Upper lobe of left lung (tissue), 6 donors: ENCODE measurements around the gene CNTNAP2. TPM values are rescaled to one million over a fixed set of nuclear protein-coding genes. Genes with fewer than 3 reads are reported as not detected.

Experiments used
- ATAC-seq, 2 donors: fragments of 200-7000 bp; cut with Tn5 transposase; one replicate each; pipeline ENCODE4 v1.9.1; 2022; ENCODE audit warnings: mild to moderate bottlenecking in 2 of 2, moderate library complexity in 2 of 2; ENCODE audit not compliant: low FRiP score in 2 of 2
- DNase-seq, 2 donors: peaks; one replicate each; pipeline ENCODE4 v3.0.0-alpha.2; 2019 to 2020
- H3K27ac ChIP-seq, 4 donors: fragments of 200-600 bp; sonication (generic); one replicate each; pipeline ENCODE4 v1.5.1; 2016 to 2019
- H3K27me3 ChIP-seq, 4 donors: fragments of 200-600 bp; sonication (generic); one replicate each; pipeline ENCODE4 v1.5.1; 2017 to 2019
- H3K36me3 ChIP-seq, 4 donors: fragments of 200-600 bp; sonication (generic); one replicate each; pipeline ENCODE4 v1.5.1; 2016 to 2019
- H3K4me1 ChIP-seq, 4 donors: fragments of 200-600 bp; sonication (generic); one replicate each; pipeline ENCODE4 v1.5.1; 2018 to 2019
- H3K4me3 ChIP-seq, 4 donors: fragments of 200-600 bp; sonication (generic); one replicate each; pipeline ENCODE4 v1.5.1; 2017 to 2019; ENCODE audit warnings: mild to moderate bottlenecking in 2 of 4, moderate library complexity in 1 of 4
- H3K9me3 ChIP-seq, 4 donors: fragments of 200-600 bp; sonication (generic); one replicate each; pipeline ENCODE4 v1.5.1; 2018 to 2019
- EP300 ChIP-seq, 4 donors: sonication (generic); formaldehyde crosslinking; IDR thresholded peaks; one replicate each; pipeline ENCODE4 v1.5.1; 2017; ENCODE audit warnings: antibody characterized with exemption in 4 of 4, control low read depth in 2 of 4
- POLR2A ChIP-seq, 4 donors: fragments of 450-650 bp; IDR thresholded peaks; one replicate each; pipeline ENCODE4 v1.5.1; 2016 to 2017; ENCODE audit warnings: antibody characterized with exemption in 4 of 4, mild to moderate bottlenecking in 2 of 4
- POLR2AphosphoS5 ChIP-seq, 2 donors: sonication (generic); formaldehyde crosslinking; IDR thresholded peaks; one replicate each; pipeline ENCODE4 v1.5.1; 2017; ENCODE audit warnings: antibody characterized with exemption in 2 of 2
- WGBS, 2 donors: methylation state at CpG; one replicate each; pipeline ENCODE4 v1.1.5; 2017 to 2018; 5-methylcytosine and 5-hydroxymethylcytosine counted together
- total RNA-seq, 6 donors: library from RNA; depleted of rRNA in 4 of 6; stranded (reverse); fragments of >200 nt in 4 of 6; gene quantifications; one replicate each; pipeline versions ENCODE4 v1.1.0 to v1.2.1, GENCODE V29; 2016 to 2021
- TF ChIP-seq, protein P1 (sequence below), 6 experiments: fragments of 450-650 bp in 4 of 6; fragments of 200-600 bp in 2 of 6; sonication (generic) in 2 of 6; IDR thresholded peaks; one replicate each; pipeline ENCODE4 v1.5.1; 2016 to 2019; ENCODE audit warnings: antibody characterized with exemption in 6 of 6
- donor health status: DM: no; HTN: no; CAD: no; lungs with moderate emphysema.
- donor health status: DM: no; HTN: yes; CAD: no; lungs with severe emphysema.

CNTNAP2 gene
- total RNA-seq, 6 donors from 2014 or later: 0.06 to 1.0 (median 0.37) TPM

DNA sequence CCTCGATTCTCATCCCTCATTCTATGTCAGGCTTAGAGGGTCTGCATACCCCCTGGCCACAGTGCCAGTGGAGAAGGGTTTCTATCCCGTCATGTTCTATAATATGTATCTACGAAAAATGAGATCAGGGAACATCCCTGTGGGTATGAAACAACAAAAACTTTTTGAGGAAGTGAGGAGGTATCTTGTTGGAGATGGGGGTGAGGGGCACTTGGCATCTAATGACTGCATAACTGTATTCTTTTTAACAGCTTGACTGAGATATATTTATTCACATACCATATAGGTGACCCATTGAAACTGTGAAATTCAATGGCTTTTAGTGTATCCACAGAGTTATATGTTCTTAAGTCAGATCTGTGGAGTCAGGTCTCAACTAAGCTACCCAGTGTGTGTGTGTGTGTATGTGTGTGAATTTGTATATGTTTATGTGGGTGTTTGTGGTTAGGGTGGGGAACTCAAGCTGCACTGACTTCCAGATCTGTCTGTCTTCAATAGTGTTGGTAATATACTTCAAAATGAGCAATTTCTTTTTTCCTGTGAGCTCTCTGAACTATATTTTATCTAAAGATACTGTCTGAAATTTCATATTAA is 528.9 kb downstream of the CNTNAP2 start:
- H3K36me3 ChIP-seq: no peaks in the 10 kb centered on the region
- no peak overlapping the region for H3K4me3 ChIP-seq
- no peaks in the 10 kb centered on the region for H3K27me3 ChIP-seq
- TF ChIP-seq POLR2A (IDR thresholded peaks at IDR 0.05) (no peak), EP300 (IDR thresholded peaks at IDR 0.05) (no peak), POLR2AphosphoS5 (IDR thresholded peaks at IDR 0.05) (no peak)
- TF ChIP-seq, protein P1, sequence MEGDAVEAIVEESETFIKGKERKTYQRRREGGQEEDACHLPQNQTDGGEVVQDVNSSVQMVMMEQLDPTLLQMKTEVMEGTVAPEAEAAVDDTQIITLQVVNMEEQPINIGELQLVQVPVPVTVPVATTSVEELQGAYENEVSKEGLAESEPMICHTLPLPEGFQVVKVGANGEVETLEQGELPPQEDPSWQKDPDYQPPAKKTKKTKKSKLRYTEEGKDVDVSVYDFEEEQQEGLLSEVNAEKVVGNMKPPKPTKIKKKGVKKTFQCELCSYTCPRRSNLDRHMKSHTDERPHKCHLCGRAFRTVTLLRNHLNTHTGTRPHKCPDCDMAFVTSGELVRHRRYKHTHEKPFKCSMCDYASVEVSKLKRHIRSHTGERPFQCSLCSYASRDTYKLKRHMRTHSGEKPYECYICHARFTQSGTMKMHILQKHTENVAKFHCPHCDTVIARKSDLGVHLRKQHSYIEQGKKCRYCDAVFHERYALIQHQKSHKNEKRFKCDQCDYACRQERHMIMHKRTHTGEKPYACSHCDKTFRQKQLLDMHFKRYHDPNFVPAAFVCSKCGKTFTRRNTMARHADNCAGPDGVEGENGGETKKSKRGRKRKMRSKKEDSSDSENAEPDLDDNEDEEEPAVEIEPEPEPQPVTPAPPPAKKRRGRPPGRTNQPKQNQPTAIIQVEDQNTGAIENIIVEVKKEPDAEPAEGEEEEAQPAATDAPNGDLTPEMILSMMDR (IDR thresholded peaks at IDR 0.05): no peak
- whole genome bisulfite sequencing, 2 donors: 75 to 76% methylated on average over 3 of the region's 3 CpGs
- H3K9me3 ChIP-seq: no peaks in the 10 kb centered on the region
- H3K4me1 ChIP-seq: no peaks in the 10 kb centered on the region
- no peak for ATAC-seq
- H3K27ac ChIP-seq: no peak overlapping the region
- DNase-seq: no peak

DNA sequence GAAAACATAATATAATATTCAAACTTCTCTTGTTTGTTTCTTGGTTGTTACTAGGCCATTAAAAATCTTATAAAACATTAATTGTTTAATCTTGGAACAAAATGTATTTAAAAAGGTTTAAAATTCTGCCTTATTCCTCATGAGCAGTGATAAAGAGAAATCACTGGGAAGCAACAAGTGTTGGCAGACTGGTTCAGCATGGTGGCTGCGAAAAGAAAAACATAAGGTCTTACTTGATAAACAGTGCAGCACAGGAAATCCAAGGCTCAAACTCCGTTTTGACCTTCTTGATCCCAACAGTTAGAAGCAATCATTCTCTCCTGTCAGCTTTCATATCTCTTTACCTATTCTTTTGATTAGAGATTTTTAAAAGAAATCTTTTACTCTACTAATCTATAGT is 530.8 kb downstream of the CNTNAP2 start:
- no peaks in the 10 kb centered on the region for H3K36me3 ChIP-seq
- no peak overlapping the region for H3K4me3 ChIP-seq
- H3K27me3 ChIP-seq: no peaks in the 10 kb centered on the region
- no peak for DNase-seq
- 36 to 45% methylated on average over 2 of the region's 2 CpGs for WGBS, 2 donors
- no peak for ATAC-seq
- H3K27ac ChIP-seq: no peak overlapping the region
- TF ChIP-seq POLR2A (IDR thresholded peaks at IDR 0.05): no peak
- TF ChIP-seq POLR2AphosphoS5 (IDR thresholded peaks at IDR 0.05): no peak
- TF ChIP-seq, protein P1 (IDR thresholded peaks at IDR 0.05): no peak
- no peak for TF ChIP-seq EP300 (IDR thresholded peaks at IDR 0.05)
- no peaks in the 10 kb centered on the region for H3K4me1 ChIP-seq
- no peaks in the 10 kb centered on the region for H3K9me3 ChIP-seq

DNA sequence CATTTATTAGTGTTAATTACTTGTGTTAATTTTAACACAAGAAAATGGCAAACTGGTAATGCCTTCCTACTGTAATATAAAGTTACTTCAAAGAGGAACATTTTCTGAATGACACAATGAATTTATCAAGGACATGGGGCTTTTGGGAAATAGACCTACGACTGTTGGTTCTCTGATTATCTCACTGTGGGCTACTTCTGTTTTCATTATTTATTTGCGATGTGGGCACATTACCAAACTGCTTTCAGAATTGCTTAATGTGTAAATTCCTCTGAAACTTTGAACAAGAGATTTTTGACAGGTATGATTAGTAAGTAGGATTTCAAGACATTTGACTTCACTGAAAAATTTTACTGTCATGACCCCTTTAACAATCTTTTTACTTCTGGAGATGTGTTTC is 535.6 kb downstream of the CNTNAP2 start:
- DNase-seq (no peak), ATAC-seq (no peak)
- no peaks in the 10 kb centered on the region for H3K9me3 ChIP-seq
- H3K4me3 ChIP-seq: no peak overlapping the region
- no peaks in the 10 kb centered on the region for H3K27me3 ChIP-seq
- 23 to 38% methylated on average over 2 of the region's 2 CpGs for WGBS, 2 donors
- no peak overlapping the region for H3K27ac ChIP-seq
- no peaks in the 10 kb centered on the region for H3K36me3 ChIP-seq
- H3K4me1 ChIP-seq: no peaks in the 10 kb centered on the region
- no peak for TF ChIP-seq POLR2A (IDR thresholded peaks at IDR 0.05)
- no peak for TF ChIP-seq POLR2AphosphoS5 (IDR thresholded peaks at IDR 0.05)
- TF ChIP-seq EP300 (IDR thresholded peaks at IDR 0.05): no peak
- TF ChIP-seq, protein P1 (IDR thresholded peaks at IDR 0.05): no peak

DNA sequence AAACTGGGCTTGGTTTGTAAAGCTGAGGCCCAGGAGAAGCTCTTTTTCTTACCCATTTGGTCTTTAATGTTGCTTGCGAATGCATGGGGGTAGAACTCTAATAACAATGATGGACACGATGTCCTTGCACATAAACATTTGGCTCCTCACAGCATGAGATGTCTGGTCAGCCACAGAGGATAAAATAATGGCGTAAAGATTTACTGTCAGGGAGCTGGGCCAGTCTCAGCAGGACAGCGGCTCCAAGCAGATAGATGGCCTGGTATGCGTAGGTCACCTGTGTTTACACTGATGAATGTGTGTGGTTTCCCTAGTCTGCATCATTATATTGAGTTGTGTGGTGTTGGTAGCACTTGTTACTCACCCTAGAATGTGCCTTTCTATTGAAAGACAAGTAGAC is 537.4 kb downstream of the CNTNAP2 start:
- H3K4me3 ChIP-seq: no peak overlapping the region
- no peaks in the 10 kb centered on the region for H3K9me3 ChIP-seq
- TF ChIP-seq EP300 (IDR thresholded peaks at IDR 0.05): no peak
- TF ChIP-seq POLR2AphosphoS5 (IDR thresholded peaks at IDR 0.05): no peak
- TF ChIP-seq, protein P1 (IDR thresholded peaks at IDR 0.05): no peak
- no peak for TF ChIP-seq POLR2A (IDR thresholded peaks at IDR 0.05)
- ATAC-seq (no peak), DNase-seq (no peak)
- 54 to 70% methylated on average over 5 of the region's 5 CpGs for WGBS, 2 donors
- H3K36me3 ChIP-seq: no peaks in the 10 kb centered on the region
- H3K4me1 ChIP-seq: no peaks in the 10 kb centered on the region
- no peak overlapping the region for H3K27ac ChIP-seq
- H3K27me3 ChIP-seq: no peaks in the 10 kb centered on the region
